HG03039 (cell line): ENCODE data around the gene HSPA4L.

Source experiments
- ATAC-seq: cut with Tn5 transposase; IDR thresholded peaks from one replicate; pipeline ENCODE4 v1.9.1; 2021; ENCODE audit warnings: mild to moderate bottlenecking, moderate library complexity; ENCODE audit not compliant: unreplicated experiment

The HSPA4L gene

DNA sequence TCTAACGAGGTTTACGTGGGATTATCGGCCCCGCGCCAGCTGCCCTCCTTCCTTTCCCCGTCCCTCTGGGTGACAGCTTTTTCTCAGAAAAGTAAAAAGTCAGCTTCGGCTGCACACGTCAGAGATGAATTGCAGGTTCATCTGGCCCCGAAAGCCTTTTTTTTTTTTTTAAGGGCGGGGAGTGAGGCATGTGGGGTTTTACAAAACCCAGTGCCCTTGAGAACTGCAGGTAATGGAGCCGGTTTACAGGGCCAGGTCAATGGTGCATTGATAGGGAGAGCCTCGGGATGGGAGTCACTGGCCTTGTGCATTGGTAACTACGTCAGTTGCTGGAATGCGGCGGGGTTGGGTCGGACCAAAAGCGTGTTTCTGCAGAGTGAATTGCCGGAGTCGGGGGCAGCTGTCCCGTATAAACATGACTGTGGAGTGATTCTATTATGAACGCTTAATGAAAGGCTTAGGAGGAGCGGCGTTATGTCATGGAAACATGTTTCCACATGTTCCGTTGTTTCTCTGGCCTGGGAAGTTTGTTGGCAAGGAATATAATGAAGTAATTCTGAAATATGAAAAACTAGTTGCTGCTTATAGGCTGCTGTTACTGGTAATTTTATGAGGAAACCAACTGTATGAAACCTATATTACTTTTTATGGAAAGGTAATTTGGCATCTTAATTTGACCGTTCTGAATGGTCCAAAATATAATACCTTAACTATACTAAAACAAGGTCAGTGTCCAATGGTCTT, 1.1 kb downstream of the HSPA4L start:
- peak; percentile 12 for ATAC-seq

DNA sequence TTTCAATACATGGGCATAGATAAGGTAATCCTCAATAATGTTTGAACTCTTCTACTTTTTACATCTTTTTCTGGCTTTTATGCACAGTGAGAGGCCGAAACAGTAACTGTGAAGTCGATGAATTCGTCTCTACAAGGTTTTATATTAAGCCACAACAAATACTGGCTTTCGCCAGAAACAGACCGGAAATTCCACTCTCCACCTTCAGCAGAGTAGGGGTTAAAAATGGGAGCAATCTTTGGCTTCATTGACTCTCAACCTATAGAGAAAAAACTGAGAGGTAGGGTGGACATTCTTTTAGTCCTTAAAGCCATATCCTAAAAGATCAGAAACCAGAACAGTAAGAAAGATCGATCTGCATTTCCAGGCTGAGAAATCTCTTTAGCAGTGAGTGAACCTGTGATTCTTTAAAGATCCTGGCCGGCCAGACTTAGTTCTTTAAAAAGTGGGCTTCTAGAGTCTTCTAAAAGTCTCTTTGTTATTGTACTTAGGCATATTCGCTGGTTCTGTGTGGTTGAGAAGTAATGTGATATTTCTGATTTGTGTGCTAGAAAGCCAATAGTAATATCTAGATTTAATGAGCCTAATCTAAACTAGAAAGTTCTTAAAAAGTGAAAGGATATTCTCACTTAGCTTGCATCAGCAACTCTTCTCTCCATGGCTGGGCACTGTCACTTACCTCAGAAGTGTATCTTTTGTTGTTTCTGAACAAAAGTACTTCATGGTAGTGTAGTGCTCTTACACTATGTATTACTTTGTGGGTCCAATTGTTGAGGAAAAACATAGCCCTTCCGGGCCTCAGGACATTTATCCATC, 2.0 kb downstream of the HSPA4L start:
- ATAC-seq, result no peak

DNA sequence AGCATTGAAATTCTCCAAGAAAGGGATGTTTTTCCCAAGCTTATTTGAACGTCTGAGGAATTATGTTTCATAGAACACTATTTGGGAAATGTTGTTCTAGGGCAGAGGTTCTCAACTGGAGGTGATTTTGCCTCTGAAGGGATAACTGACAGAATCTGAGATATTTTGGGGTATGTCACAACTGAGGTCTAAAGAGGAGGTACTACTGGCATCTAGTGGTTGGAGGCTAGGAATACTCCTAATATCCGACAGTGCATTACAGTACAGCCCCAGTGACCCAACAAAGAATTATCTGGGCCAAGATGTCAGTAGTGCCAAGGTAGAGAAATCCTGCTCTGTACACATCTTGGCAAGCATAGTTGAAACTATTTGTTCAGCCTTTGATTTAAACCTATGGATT, 6.4 kb downstream of the HSPA4L start:
- peak; percentile 80 for ATAC-seq

DNA sequence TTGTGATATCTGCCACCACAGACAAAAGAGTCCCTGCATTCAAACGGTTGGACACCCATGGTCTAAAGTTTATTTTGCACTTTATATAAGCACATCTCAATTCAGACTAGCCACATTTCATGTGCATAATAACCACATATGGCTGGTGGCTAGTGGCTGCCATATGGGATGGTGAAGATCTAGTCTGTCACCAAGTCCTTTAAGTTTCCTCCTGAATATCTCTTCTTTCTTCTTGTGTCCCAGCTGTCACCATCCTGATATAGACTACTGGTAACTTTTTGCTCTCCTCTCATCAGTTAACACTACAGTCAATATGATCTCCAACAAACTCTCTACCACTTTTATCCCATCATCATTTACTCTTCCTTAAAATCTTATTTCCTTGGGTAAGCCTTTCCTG, 9.3 kb downstream of the HSPA4L start:
- ATAC-seq, result no peak

DNA sequence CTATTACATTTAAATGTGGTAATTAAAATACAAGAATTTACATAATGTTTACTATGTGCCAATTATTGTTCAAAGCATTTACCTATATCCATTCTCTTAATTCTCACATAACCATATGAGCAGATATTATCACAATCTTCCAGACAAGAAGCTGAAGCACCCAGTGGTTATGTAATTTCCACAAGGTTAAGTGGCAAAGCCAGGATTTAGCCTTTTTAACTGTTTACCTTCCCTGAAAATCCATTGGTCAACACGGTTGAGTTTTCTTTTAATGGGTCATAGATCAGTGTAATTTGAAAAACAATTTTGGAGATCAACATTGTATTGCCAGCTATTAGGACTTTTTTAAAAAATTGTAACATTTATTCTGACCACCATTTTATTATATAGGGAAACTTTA, 11.4 kb downstream of the HSPA4L start:
- ATAC-seq, result no peak

DNA sequence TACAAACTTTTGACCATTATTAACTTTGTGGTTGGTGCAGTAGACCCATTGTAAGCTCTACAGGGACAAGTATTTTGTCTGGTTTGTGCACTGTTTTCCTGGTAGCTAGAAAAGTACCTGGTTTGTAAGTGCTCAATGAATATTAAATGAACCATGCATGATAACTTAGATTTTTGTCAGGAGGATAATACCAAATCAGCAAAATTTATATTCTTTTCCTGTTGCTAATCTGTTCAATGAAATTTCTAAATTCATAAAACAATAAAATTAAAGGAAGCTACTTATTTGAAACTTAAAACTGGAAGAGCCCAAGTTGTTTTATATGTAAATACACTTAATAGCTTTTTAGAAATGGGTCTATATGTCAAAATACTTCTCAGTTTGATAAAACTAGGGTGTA, 17.6 kb downstream of the HSPA4L start:
- no peak for ATAC-seq

DNA sequence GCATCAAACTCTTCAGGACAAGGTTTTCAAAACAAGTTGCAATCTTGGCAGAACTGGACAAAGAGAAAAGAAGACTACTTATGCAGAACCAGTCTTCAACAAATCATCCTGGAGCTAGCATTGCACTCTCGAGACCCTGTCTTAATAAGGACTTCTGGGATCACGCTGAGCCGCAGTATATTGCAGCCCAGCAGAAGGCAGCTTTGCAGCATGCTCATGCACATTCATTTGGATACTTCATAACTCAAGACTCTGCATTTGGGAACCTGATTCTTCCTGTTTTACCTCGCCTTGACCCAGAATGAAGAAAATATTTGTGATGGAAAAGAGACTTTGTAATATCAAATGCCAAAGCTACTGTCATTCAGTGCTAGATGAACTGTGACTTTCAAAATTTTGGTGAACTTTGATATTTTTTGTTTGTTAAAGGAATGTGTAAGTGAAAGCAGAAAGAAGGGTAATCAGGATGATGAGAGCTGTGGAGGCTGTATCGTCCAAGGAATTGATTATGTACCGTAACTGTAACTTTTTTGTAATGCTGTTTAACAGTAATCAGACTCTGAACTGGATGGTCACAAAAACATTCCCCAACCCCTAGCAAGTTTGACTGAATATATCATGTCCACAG, 27.2 kb downstream of the HSPA4L start:
- ATAC-seq, result no peak

DNA sequence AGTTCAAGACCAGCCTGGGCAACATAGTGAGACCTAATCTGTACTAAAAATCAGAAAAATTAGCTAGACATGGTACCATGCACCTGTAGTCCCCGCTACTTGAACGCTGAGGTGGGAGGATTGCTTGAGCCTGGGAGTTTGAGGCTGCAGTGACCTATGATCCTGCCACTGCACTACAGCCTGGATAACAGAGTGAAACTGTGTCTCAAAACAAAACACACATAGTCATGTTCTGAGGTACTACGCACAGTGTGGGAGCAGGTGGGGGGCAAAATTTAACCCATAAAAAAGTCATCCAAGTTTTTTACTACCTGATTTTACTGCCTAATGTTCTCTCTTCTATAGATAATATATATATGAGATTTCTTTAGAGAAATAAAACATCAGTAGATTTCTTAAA, 28.4 kb downstream of the HSPA4L start:
- no peak for ATAC-seq

DNA sequence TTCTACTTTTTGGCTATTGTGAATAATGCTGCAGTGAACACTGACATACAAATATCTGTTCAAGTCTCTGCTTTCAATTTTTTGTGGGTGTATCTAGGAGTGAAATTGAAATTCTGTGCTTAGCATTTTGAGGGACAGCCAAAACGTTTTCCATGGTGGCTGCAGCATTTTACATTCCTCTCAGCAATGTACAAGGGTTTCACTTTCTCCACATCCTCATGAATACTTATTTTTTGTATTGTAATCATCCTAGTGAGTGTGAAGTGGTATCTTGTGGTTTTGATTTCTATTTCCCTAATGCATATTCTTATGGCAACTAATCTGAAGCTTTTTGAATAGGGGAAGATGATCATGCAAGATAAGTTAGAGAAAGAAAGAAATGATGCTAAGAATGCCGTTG, 40.3 kb downstream of the HSPA4L start:
- ATAC-seq, result no peak

DNA sequence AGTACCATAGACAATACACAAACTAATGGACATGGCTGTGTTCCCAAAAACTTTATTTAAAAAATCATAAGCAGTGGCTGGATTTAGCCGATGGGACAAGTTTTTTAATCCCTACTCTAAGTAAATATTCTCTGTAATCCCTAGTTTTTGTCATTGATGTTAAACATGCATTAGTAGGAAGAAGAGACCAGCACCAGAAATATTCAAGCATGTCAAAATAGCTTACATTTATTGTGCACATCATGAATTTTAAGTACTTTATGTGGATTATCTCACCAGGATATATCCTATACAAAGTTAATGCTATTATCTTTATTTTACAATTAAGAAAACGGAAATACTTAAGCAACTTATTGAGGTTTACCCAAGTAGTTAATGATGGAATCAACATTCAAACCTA, 46.0 kb downstream of the HSPA4L start:
- no peak for ATAC-seq

DNA sequence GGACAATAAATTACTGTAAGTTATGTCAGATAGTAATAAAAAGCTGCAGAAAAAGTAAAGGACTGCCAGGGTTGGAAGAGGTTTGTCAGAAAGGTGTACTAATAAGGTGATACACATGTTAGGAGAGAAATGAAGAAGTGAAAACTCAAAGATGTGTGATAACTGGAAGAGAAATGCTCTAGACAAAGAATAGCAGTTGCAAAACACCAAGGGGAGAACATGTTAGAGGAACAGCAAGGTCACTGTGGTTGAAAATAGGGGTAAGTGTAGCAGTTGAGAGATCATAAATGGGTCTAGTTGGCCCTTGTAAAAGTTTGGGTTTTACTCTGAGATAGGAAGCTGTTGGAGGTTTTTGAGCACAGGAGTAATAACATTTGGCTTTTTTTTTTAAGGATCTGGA, 46.9 kb downstream of the HSPA4L start:
- peak; percentile 87 for ATAC-seq

DNA sequence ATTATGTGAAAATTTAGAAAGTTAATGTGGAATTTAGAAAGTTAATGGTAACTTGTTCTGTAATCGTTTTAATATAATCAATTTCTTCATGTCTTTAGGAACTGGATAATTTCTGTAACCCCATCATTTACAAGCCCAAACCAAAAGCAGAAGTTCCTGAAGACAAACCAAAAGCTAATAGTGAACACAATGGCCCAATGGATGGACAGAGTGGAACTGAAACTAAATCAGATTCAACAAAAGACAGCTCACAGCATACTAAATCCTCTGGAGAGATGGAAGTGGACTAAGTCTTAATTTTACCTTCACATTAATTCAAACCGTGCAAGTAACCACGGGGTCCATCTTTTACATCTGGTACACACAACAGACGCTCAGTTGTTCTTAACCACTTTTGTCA, 50.5 kb downstream of the HSPA4L start:
- ATAC-seq, result peak; percentile 60

DNA sequence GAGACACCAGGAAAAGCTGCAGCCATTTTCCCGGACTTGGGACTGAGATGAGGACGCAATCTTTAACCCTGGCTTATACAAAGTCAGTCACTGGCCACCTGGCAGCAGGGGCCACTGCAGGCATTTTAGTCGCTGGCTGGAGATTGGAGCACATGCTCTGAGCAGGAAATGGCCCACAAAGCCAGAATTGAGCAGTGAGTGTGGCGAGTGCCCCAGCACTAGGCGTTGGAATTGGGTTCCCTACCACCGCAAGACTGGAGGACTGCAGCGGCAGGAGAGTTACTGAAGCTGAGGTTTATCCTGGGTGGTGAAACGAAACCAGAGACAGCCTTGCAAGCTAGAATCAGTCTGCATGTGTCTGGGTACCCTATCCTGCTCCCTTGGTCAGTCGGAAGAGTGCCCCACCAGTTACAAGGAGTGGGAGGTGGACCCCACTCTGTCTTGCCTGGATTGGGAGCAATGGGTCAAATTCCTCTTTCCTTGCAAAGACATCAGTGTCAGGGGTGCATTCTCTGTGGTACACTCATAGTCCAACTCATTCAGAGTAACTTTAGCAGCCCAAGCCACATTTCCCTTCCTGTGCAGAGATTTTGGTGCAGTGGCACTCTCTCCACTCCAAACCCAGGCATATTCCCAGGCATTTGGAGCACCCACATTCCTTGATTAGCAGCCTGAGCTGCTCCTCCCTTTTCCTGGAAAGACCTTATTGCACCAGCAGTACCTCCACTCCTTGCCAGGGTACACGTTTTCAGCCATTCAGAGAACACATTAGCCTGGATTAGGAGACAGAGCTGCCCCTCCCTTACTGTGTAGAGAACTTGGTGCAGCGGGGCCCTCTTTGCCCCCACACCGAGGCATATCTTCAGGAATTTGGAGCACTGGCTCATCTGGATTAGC, 61.8 kb downstream of the HSPA4L start:
- no peak for ATAC-seq

DNA sequence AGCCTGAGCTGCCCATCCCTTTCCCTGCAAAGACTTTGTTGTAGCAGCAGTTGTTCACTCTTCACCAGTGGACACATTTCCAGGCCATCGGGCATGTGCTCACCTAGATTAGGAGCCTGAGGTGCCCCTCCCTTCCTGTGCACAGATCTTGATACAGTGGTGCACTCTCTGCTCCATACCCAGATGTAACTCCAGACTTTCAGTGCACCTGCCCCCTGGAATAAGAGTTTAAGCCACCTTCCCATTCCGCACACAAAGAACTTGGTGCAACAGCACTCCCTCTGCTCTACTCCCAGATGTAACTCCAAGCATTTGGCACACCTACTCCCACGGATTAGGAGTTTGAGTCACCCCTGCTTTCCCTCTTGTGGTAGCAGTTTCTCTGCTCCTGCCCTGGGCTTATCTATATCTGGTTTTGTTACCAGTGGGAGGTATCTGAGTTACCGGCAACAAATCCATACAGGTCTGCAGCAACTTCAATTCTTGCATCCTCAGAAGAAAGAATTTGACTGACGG, 62.5 kb downstream of the HSPA4L start:
- no peak for ATAC-seq

DNA sequence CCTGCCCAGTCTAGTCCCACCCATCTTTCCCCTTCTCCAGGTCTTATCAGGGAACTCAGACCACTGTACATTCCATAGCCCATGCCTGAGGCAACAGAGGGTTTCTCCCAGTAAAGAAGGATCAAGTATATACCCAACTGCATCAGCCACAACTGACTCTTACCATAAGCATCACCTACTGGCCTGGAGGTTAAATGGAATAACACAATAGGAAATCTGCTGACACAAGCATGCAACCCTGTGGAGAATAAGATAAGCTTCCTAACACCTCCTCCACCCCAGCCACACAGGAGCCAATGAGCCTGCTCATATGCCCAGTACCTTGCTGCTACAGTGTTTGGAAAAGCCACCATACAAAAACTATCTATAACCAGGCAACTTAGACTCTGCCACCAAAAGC, 63.9 kb downstream of the HSPA4L start:
- no peak for ATAC-seq

DNA sequence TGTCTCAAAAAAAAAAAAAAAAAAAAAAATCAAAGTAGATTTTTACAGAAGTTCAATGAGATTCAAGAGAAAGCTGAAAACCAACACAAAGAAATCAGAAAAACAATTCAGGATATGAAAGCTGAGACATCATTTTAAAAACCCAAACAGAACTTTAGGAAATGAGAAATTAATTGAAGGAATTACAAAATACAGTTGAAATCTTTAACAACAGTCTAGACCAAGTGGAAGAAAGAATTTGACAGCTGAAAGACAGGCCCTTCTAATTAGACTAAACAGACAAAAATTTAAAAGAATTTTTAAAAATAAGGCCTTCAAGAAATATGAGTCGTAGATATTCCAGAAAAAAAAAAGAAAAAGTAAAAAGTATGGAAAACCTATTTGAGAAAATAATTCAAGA, 64.6 kb downstream of the HSPA4L start:
- ATAC-seq, result no peak

DNA sequence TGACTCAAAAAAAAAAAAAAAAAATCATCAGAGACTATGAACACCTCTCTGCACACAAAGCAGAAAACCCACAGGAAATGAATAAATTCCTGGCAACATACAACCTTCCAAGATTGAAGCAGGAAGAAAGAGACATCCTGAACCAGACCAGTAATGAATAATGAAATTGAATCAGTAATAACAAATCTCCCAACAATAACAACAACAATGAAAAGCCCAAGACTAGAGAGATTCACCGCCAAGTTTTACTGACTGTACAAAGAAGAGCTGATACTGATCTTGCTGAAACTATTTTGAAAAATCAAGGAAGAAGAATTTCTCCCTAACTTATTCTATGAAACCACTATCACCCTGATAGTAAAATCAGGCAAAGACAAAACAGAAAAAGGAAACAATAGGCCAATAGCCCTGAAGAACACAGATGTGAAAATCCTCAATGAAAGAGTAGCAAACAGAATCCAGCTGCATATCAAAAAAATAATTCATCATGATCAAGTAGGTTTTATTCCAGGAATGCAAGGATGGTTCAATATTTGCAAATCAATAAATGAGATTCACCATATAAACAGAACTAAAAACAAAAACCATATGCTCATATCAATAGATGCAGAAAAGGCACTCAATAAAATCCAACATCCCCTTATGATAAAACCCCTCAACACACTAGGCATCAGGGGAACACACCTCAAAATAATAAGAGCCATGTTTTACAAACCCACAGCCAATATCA, 67.5 kb downstream of the HSPA4L start:
- no peak for ATAC-seq

DNA sequence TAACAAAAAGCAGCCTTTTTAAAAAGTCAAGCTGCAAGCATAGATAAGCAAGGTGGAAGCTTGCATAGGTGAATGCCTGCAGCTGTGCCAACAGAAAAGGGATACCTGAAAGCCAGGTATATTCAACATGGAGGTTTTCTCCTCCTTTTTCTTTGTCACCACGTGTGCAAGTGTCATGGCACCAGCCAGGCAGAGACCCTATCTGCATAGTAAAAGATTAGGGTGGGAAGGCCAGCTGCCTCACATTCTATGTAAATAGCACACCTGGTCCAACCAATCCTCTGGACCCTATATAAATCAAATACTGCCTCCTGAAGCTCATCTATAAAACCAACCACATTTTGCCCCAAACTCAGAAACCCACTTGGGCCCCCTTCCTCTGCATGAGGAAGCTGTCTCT, 70.5 kb downstream of the HSPA4L start:
- ATAC-seq, result no peak

DNA sequence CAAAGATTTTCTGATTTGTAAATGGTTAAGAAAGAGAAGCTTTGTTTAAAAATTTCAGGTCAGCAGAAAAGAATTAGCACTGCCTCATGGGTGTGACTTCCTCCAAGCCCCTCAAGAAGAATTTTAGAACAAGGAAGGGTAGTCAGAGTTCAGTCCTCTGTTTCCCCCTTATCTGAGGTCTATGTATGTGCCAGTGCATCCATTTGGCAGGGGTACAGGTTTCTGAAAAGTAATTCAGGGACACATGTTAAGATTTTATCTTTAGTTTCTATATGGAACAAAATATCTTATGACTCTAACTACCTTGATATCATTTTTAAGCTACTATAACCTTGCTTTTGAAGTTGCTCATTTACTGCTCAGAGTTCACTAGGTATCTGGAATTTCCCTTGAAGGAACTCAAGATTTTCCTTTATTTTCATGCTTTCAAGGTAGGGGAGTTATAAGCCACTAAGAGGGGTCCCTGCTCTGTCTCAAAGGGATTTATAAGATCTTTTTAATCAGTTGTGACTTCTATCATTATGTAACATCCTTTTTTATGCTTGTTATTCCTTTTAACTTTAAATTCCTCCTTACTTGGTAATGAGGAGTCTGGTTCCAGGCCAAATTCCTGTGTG, 74.2 kb downstream of the HSPA4L start:
- ATAC-seq, result peak; percentile 25
